Measurements from ENCODE around the gene MBNL3. TPM values are rescaled to one million over a fixed set of nuclear protein-coding genes. Genes with fewer than 3 reads are reported as not detected.
"Not testable (repeated sequence)": the region's sequence is repeated elsewhere in the genome, so short reads cannot be mapped to it uniquely, and the experiment has no call there.

MBNL3 gene
- total RNA-seq, 2 donors from 2014 or later, result 6.6 to 13.9 TPM

DNA sequence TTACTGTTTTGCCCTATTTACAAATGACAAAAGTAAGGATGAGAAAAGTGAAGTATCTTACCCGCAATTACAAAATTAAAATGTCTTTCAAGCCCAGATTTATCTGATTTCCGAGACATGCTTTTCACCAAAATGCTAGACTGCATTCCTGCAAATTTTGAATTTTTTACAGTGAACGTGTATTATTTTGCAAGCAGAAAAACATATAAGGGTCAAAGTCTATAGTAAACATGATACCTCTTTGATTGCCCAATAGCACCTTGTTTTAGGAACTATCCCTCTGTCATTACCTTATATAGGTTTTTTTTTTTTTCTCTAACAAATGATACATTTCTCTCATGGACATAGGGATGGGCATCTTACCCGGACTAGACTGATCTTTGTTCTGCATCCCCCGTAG, 135.4 kb downstream of the MBNL3 start:
- Mint-ChIP-seq H3K36me3 (ENCODE audit: low read depth) (no peaks in the 10 kb centered on the region), H3K27me3 (no peaks in the 10 kb centered on the region), H3K9me3 (peaks cover 5% of the 10 kb centered on the region), H3K4me3 (no peak overlapping the region), H3K27ac (no peak overlapping the region), H3K4me1 (no peaks in the 10 kb centered on the region)
- no peak for ATAC-seq (replicated peaks)

DNA sequence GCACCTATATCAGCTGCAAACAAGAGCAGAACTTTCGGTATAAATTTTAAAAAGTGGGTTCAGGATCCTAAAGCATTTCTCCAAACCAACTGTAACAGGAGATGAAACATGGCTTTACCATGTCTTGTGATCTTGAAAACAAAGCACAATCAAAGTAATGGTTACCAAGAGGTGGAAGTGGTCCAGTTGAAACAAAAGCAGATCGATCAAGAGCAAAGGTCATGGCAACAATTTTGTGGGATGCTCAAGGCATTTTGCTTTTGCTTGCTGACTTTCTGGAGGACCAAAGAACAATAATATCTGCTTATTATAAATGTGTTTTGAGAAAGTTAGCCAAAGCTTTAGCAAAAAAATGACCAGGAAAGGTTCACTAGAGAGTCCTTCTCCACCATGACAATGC, 152.7 kb downstream of the MBNL3 start:
- Mint-ChIP-seq H3K36me3 (ENCODE audit: low read depth) (no peaks in the 10 kb centered on the region), H3K4me3 (no peak overlapping the region), H3K27me3 (no peaks in the 10 kb centered on the region), H3K27ac (no peak overlapping the region), H3K4me1 (no peaks in the 10 kb centered on the region), H3K9me3 (no peaks in the 10 kb centered on the region)
- no peak for ATAC-seq (replicated peaks)

DNA sequence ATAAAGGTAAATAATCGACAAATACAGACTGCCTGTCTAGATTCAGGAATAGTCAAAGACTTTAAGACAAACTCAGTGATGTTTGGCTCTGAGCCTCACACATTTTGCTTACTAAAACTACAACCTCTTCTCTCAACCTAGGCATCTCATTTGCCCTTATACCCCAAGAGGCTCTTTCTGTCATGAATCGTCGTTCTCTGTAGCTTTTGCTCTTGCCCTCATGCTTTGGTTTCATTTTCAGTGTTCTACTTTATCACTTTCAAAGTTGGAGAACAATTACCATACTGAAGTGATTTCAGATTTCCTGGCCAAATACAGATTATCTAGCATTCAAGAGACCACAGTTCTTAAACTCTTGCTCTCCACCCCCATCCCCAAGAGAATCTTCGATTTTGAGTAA, 155.5 kb downstream of the MBNL3 start:
- Mint-ChIP-seq H3K4me1 (no peaks in the 10 kb centered on the region), H3K27me3 (no peaks in the 10 kb centered on the region), H3K36me3 (ENCODE audit: low read depth) (no peaks in the 10 kb centered on the region), H3K27ac (no peak overlapping the region), H3K4me3 (peak overlapping the region; percentile 1), H3K9me3 (no peaks in the 10 kb centered on the region)
- ATAC-seq (replicated peaks), result no peak

DNA sequence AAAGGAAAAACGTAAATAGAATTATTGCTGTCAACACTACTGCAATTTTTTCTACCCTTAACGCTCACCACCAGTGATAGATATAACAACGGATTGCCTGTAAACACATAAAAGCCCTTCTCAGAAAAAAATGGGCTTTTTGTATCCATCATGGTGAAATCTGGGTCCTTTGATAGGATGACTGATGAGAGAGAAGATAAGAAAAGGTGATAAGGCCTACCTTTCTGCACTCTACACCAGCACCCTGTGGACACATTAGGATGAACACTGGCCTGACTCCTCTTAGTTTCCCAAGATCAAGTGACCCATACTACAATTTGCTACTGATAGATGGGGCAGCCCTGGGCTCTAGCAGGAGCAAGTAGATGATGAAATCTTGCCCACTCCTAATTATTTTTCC, 157.3 kb downstream of the MBNL3 start:
- Mint-ChIP-seq H3K36me3 (ENCODE audit: low read depth) (no peaks in the 10 kb centered on the region), H3K27ac (no peak overlapping the region)

DNA sequence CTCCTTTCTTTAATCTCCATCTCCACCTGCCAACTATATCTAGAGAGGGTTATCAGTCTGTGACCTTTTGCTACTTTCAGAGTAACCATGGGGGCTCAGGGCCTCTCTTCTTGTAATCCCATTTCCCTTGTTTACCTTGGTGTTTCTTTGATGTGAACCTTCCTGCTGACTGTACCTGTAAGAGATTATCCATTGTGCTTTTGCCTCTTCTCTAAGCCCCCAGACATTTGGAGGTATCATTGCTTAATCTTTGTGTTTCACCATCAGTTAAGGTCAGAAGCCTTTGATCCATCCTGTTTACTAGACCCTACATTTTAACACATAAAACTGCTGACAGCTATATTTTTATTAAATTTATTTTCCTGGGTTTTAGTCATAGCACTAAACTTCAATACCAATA, 157.8 kb downstream of the MBNL3 start:
- no peak overlapping the region for H3K27ac Mint-ChIP-seq
- no peak overlapping the region for H3K4me3 Mint-ChIP-seq
- H3K36me3 Mint-ChIP-seq (ENCODE audit: low read depth), result no peaks in the 10 kb centered on the region
- no peaks in the 10 kb centered on the region for H3K4me1 Mint-ChIP-seq
- no peak for ATAC-seq (replicated peaks)
- H3K27me3 Mint-ChIP-seq, result no peaks in the 10 kb centered on the region
- H3K9me3 Mint-ChIP-seq, result no peaks in the 10 kb centered on the region

More for the DNA sequence above, 157.3 kb downstream of the MBNL3 start:
- Mint-ChIP-seq H3K9me3 (no peaks in the 10 kb centered on the region), H3K27me3 (no peaks in the 10 kb centered on the region), H3K4me3 (no peak overlapping the region), H3K4me1 (no peaks in the 10 kb centered on the region)
- ATAC-seq (replicated peaks), result no peak

DNA sequence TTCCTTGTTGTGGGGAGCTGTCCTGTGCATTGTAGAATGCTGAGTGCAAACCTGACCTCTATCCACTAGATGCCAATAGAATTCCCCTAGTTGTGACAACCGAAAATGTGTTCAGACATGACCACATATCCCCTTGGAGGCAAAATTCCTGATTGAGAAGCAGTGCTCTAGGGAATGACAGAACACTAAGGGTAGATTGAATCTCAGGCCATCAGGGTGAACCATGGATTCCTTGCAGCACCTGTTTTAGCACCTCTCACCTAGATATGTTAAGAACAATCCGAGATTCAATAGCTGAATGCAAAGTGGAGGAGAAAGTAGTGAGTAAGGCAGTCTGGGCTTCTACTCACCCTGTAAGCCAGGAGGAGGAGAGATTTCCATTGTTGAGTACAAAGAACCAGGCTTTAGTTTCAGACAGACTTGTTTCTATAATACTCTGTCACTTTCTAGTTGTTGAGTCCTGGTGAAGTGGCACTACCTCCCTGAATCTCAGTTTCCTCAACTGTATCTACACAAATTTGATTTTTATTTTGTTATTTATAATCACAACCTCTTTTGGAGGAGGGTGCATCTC, 158.6 kb downstream of the MBNL3 start:
- Mint-ChIP-seq H3K9me3 (no peaks in the 10 kb centered on the region), H3K4me1 (no peaks in the 10 kb centered on the region), H3K27ac (no peak overlapping the region), H3K36me3 (ENCODE audit: low read depth) (no peaks in the 10 kb centered on the region), H3K4me3 (no peak overlapping the region), H3K27me3 (no peaks in the 10 kb centered on the region)
- ATAC-seq (replicated peaks), result no peak

DNA sequence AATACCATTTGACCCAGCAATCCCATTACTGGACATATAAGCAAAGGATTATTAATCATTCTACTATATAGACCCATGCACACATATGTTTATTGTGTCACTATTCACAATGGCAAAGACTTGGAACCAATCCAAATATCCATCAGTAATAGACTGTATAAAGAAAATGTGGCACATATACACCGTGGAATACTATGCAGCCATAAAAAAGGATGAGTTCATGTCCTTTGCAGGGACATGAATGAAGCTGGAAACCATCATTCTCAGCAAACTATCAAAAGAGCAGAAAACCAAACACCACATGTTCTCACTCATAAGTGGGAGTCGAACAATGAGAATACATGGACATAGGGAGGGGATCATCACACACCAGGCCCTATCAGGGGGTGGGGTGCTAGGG, 161.9 kb downstream of the MBNL3 start:
- H3K27ac Mint-ChIP-seq; ATAC-seq (replicated peaks); H3K36me3 Mint-ChIP-seq (ENCODE audit: low read depth); H3K9me3 Mint-ChIP-seq; H3K27me3 Mint-ChIP-seq; H3K4me1 Mint-ChIP-seq; H3K4me3 Mint-ChIP-seq: not testable (repeated sequence)
